ENCODE data around the gene LRRC28.
"Not testable (repeated sequence)": the region's sequence is repeated elsewhere in the genome, so short reads cannot be mapped to it uniquely, and the experiment has no call there.

Gene LRRC28

DNA sequence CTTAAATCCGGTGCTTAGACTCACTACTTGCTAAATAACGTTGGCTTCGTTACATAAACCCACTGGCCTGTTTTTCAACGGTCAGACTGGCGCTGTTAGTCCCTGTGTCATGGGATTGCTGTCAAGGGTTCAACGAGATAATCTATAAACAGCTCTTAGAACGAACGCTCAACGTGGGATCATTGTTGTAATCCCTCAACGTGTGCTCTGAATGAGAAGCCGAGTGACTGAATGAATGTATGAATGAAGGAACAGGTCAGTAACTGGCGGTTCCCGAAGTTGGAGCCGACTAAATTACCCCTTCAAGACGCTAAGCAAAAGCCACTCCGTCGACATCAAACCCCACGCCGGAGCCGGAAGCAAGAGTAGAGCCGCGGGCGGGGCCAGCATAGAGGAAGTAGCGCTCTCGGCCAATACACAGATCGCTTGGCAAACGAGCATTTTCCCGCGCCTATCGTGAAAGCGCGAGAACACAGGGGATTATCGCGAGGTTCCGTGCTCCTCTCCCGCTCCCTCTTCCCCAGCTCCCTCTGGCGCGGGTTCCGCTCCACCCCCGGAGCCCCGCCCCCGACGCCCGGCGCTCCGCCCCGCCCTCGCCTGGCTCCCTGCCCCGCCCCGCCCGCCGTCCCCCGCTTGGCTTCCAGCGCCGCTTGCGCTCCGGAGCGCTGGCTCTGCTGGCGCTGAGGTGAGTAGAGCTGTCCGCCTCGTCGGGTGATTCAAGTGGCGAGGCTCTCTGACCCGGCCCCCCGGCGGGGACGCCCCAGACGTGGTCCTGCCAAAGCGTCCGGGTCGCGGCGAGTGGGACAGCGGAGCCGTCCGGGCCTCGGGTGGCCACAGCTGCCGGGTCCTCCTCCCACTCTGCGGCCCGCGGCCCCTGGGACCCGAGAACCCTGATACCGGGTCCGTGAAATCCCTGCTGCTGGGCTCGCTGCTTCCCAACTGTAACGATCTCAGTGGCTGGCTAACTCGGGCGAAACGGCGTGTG lies at the start of gene LRRC28:
TSS of gene LRRC28 (plus strand) at position 625 of the 985 bp plus-strand sequence. CDS start 4,477 bp downstream, outside the sequence.
- peak; percentile 97 for DNase-seq

DNA sequence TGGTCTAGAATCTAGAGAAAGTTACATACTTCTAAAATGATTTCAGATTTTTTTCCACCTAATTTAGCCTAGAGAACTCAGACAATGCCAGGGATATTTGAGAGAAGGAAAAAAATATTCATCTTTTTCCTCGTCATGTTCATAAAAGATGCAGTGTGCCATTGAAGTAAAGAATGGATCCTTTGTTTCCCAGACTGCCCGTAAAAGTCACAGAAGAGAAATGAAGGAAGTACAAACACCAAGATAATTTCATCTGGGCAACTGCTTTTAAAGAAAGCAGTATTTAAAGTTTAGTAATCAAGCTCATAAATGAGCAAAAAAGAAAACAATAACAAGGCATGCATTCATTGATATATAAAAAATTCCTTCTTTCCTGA lies 49.1 kb upstream of the LRRC28 start:
- no peak for DNase-seq

GRCh38 chr15:99207672-99208071 lies 43.6 kb upstream of the LRRC28 start:
- no peak for DNase-seq

- DNase-seq, result no peak
Observed at GRCh38 chr15:99209326-99209725, 42.0 kb upstream of the LRRC28 start.

- DNase-seq, result no peak
Observed at GRCh38 chr15:99210334-99210733, 40.9 kb upstream of the LRRC28 start.

DNA sequence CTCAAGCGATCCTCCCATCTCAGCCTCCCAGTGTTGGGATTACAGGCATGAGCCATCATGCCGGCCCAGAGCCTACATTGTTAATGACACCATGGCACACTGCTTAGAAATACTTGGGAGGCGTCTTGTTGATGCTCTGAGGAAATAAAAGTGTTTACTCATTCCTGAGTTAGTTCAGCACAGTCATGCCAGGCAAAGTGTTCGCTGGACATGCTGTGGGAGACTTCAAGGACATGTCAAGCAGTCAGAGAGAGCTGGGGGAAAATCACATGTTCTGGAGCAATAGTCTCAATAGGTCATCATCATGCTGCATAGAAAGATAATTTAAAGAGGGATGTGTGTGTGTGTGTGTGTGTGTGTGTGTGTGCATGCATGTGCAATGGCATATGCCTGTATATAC lies 39.4 kb upstream of the LRRC28 start:
- no peak for DNase-seq

DNA sequence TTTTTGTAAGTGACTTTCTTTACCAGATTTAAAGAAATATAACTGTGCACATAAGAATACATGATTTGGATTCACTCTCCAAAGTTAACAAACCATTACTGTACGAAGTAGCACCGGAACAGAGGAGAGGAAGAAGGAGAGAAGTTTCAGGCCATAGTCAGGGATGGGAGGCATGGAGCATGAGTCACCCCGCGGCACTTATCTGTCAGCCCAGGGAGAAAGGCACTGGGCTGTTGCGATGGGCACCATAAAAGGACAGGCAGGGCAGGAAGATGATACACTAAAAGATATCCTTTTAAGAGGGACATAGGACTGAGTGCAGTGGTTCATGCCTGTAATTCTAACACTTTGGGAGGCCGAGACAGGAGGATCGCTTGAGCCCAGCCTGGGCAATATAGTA lies 38.9 kb upstream of the LRRC28 start:
- no peak for DNase-seq

GRCh38 chr15:99213187-99213811 lies 38.0 kb upstream of the LRRC28 start:
- DNase-seq, result peak; percentile 77

DNA sequence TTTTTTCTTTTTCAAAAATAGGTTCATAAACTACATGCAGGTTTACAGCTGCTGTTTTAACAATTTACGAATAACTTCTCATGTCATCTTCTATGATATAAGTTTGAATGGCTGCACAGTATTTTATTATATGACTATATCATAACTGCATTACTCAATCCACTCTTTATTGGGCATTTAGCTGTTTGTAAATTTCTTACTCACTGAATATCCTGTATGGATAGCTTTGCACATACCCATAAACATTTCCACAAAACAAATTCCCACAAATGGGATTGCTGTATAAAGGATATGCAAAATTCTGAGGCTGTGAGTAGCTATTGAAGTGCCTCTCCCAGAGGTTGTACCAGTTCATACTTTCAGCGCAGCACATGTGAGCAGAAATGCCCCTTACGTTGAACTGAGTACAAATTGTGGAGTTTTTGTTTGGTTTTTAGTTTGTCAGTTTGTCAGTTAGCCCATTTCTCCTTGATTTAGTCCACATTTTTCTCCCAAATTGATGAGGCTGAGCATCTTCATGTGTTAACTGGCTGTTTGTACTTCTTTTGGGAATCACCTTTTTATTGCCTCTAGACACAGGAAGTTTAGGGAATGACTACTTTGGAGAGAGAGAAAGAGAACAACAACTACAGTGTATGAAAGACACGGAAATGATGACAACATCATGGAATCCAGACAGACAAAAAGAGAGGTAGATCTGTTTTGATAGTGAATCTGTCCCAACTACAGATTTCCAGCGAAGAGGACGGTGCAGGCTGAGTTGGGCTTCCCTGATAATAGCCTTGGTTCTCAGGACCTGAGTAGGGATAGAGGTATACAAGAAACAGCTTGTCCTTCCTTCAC lies 26.7 kb upstream of the LRRC28 start:
- no peak for DNase-seq

- DNase-seq, result no peak
Observed at GRCh38 chr15:99226802-99227201, 24.5 kb upstream of the LRRC28 start.

DNA sequence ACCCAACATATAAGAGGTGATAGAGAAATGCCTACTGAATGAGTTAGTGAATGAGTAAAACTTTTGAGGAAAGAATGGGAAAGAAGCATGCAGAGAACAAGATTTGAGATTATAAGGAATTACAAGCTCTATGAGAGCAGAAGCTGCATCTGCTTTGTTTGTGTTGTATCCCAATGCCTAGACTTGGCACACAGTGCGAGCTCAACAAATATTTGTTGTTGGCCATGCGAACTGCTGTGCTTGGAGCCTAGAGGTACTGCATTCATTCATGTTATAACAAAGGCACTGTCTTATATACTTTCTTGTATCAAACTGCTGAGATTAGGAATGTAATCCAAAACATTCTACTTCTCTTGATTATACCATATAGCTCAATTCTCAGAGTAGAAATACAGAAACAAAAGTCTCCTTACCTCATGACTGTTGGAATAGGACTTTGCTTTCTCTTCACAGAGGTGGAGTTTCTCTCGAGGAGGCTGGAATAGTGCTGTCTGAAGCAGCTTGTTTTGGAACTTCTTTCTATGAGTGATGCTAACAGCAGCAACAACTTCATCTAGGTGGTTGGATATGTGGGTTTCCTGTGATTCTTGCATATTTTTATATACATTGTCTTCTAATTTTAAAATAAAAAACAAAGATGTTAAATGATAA lies 23.0 kb upstream of the LRRC28 start:
- no peak for DNase-seq

DNA sequence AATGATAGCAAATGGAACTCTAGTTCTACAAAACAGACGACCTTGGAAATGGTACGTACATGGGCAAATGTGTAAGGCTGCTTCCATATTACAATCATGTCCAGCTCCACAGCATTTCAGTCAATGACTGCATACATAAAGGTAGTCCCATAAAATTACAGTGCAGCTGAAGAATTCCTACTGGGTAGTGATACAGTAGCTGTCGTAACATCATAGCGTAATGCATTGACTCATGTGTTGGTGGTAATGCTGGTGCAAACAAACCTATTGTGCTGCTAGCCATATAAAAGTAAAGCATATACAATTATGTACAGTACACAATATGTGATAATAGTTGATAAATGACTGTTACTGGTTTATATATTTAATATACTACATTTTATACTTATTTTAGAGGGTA lies 20.4 kb upstream of the LRRC28 start:
- DNase-seq, result no peak

DNA sequence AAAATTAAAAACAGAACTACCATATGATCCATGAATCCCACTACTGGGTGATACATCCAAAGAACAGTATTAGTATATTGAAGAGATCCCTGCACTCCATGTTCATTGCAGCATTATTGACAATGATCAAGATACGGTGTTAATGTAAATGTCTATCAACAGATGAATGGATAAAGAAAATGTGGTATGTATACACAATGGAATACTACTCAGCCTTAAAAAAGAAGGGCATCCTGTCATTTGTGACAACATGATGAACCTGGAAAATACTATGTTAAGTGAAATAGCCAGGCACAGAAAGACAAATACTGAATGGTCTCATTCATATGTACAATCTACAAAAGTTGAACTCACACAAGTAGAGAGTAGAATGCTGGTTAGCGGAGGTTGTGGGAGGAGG lies 18.5 kb upstream of the LRRC28 start:
- DNase-seq, result no peak

DNA sequence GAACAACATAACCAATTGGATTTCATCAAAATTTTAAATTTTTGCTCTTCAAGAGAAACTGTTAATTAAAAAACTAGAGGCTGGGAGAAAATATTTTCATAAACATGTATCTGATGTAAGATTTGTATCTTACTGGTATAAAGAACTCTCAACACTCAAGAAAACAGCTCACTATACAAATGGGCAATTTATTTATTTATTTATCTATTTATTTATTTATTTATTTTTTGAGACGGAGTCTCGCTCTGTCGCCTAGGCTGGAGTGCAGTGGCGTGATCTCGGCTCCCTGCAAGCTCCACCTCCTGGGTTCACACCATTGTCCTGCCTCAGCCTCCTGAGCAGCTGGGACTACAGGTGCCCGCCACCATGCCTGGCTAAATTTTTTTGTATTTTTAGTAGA lies 17.1 kb upstream of the LRRC28 start:
- DNase-seq, result not testable (repeated sequence)

- no peak for DNase-seq
Observed at GRCh38 chr15:99238849-99239248, 12.4 kb upstream of the LRRC28 start.

DNA sequence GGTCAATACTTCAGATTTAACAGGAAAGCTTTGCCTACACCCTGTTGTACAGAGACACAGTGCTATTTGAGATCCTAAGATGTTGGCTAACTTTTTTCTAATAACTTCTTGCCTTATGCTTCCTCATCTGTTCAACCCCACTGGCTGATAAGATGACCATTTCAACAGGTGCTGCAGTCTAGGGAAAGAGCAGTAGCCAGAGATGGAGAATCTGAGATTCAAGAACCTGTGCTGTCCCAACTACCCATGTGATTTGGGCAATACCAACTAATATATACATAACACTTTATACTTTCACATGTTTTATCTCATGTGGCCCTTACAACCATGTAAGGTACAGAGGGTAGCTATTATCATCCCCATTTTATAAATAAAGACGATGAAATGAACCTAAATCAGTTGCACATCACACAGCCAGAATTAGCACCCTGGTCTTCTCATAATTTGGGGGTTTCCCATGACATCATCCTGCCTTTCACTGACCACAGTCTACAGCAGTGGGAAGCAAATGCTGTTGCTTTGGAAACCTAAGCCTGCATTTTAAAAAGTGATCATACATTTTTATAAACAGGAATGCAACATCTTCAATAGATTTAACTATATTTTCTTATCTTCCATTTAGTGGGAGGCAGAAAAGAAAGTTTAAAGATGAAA lies 11.6 kb upstream of the LRRC28 start:
- no peak for DNase-seq

DNA sequence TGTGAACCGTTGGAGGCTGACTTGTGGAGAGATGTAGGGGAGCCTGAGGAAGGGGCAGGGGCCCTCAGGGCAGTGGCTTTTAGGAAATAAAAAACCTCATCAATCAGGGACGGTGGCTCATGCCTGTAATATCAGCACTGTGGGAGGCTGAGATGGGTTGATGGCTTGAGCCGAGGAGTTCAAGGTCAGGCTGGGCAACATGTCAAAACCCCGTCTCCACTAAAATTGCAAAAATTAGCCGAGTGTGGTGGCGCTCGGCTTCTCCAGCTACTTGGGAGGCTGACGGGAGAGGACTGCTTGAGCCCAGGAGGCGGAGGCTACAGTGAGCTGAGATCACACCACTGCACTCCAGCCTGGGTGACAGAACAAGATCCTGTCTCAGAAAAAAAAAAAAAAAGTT lies 9.5 kb upstream of the LRRC28 start:
- no peak for DNase-seq

DNA sequence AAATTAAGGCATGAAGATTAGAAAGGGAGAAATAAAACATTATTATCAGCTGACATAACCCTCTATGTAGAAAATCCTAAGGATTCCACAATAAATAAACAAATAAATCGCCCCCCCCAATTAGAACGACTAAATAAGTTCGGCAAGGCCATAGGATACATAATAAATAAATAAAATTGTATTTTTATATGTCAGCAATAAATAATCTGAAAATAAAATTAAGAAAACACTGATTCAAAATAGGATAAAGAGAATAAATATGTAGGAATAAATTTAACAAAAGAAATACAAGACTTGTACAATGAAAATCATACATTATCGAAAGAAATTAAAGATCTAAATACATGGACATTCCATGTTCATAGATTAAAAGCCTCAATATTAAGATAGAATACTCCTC lies 7.0 kb upstream of the LRRC28 start:
- no peak for DNase-seq

GRCh38 chr15:99247062-99247461 lies 4.2 kb upstream of the LRRC28 start:
- no peak for DNase-seq

GRCh38 chr15:99248000-99248715 lies 3.1 kb upstream of the LRRC28 start:
- DNase-seq, result no peak

DNA sequence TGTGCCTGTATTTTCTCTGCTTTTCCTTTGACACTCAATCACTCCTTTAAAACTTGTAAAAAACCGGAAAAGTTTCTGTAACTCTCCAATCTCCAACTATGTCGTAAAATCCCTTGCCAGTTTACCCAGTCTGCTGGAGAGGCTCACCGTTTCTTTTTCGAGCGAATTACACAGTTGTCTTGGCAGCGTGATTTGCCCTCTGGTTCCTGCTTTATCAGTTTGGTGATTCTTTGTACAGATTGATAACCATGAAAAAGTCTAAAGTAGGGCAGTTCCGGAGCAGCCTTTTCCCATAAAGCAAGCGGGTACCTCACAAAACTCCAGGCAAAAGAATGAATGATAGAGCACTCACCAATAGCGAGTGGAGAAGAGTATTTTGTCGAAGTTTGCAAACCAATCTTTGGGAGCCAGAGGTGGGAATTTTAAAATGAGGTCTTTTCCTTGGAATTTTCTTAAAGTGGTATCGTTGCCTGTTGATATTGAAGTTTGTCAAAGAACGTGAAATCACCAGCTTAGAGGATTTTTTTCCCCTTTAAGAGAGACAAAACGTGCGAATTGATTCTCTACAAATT lies 1.9 kb upstream of the LRRC28 start, which contains the start of gene TTC23:
TSS of gene TTC23 (minus strand) at position 312 of the 572 bp plus-strand sequence. CDS start 20,869 bp downstream, outside the sequence.
- no peak for DNase-seq

Data from activated CD4-positive, alpha-beta T cell treated with anti-CD3 and anti-CD28 coated beads for 48 hours (primary cell).